T47D (cell line): ENCODE results near the gene UACA.

Experiments used
- DNase-seq, 2 experiments: peaks; one replicate each; pipeline versions ENCODE4 v3.0.0 to v3.0.0-alpha.2; 2011 to 2012; ENCODE audit warnings: low read depth in 1 of 2, low spot score in 1 of 2
- JUND ChIP-seq: IDR thresholded peaks from 2 replicates; pipeline ENCODE4 v1.6.1; 2012; ENCODE audit warnings: low read depth
- in situ Hi-C: cut with HindIII; loops from 2 replicates; pipeline ENCODE4 v1.10.0; 2016; ENCODE audit warnings: low sequenced_read_pairs, low pct_unique_long_range_greater_than_20kb

UACA gene

GRCh38 chr15:70794596-70795310, 31.4 kb upstream of the UACA start:
- TF ChIP-seq JUND = no peak
- no peak for DNase-seq
- in situ Hi-C loops = no loop called here

GRCh38 chr15:70793694-70794093, 30.3 kb upstream of the UACA start:
- in situ Hi-C loops = no loop called here
- TF ChIP-seq JUND = no peak
- DNase-seq = no peak

GRCh38 chr15:70792171-70792573, 28.8 kb upstream of the UACA start:
- in situ Hi-C loops = no loop called here
- no peak for DNase-seq

GRCh38 chr15:70791259-70791658, 27.9 kb upstream of the UACA start:
- DNase-seq = no peak
- TF ChIP-seq JUND = no peak
- in situ Hi-C loops = no loop called here

More at GRCh38 chr15:70792171-70792573, 28.8 kb upstream of the UACA start:
- no peak for TF ChIP-seq JUND

- in situ Hi-C loops = no loop called here
- DNase-seq = no peak
- TF ChIP-seq JUND = no peak
These were observed 25.9 kb upstream of the UACA start for GRCh38 chr15:70789213-70789612.

- no peak for TF ChIP-seq JUND
- DNase-seq = no peak
- in situ Hi-C loops = no loop called here
These were observed 25.0 kb upstream of the UACA start for GRCh38 chr15:70788114-70789049.

- no peak for TF ChIP-seq JUND
- in situ Hi-C loops = no loop called here
- DNase-seq = no peak
These were observed 23.6 kb upstream of the UACA start for GRCh38 chr15:70786996-70787395.

- no peak for DNase-seq
- TF ChIP-seq JUND = no peak
- in situ Hi-C loops = no loop called here
These were observed 20.3 kb upstream of the UACA start for GRCh38 chr15:70783610-70784022.

GRCh38 chr15:70783041-70783440, 19.7 kb upstream of the UACA start:
- in situ Hi-C loops = no loop called here
- no peak for TF ChIP-seq JUND
- DNase-seq = no peak

- no peak for DNase-seq
- in situ Hi-C loops = no loop called here
- no peak for TF ChIP-seq JUND
These were observed 17.9 kb upstream of the UACA start for GRCh38 chr15:70781236-70781635.

- in situ Hi-C loops = no loop called here
- DNase-seq = peak in 1 of 2 experiments; percentile 9
- no peak for TF ChIP-seq JUND
These were observed 15.1 kb upstream of the UACA start for GRCh38 chr15:70778258-70779076.

GRCh38 chr15:70777170-70777926, 14.0 kb upstream of the UACA start:
- no peak for TF ChIP-seq JUND
- no peak for DNase-seq
- in situ Hi-C loops = no loop called here
